DMS 273 treated with DMSO at 0.1 percent for 48 hours (cell line): ENCODE results near the gene EPS8.
"Not testable (repeated sequence)": the region's sequence is repeated elsewhere in the genome, so short reads cannot be mapped to it uniquely, and the experiment has no call there.

ENCODE experiments used
- DNase-seq: peaks from one replicate; lab custom pipeline; 2025; lab: John Stamatoyannopoulos, UW

Gene EPS8

DNA sequence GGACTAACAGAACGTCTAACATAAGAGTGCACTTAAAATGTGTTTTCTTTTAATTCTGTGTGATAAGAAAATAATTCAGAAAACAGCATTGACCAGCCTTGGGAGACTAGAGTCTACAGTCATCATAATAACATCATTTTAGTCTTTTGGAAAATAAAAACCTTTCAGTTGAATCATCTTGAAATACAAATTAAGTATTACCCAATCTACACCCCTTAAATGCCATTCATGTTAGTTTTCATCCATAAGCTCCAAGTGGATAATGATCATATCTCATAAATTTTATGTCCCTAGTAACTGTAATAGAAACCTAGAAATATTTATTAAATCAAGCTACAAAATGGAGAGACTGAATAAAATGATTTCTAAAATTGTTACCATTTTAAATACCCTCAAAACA is 32.4 kb downstream of the EPS8 start:
- DNase-seq: no peak

DNA sequence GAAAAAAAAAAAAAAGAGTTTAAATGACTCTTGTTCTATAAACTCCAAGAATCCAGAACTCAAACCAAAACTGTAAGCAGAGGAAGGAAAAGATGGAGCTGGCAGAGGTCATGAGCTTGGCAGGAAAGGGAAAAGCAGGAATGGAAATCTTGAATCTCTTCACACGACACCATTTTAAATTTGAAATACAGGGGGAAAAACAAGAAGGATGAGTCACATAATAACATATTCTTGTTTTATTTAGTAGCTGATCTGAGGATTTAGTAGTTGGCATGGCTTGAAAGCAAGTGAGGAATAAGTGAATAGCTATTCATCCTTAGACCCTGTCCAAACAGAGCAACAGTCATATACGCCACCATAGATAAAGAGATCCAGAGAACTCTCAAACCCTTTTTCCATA is 35.0 kb downstream of the EPS8 start:
- DNase-seq: no peak

DNA sequence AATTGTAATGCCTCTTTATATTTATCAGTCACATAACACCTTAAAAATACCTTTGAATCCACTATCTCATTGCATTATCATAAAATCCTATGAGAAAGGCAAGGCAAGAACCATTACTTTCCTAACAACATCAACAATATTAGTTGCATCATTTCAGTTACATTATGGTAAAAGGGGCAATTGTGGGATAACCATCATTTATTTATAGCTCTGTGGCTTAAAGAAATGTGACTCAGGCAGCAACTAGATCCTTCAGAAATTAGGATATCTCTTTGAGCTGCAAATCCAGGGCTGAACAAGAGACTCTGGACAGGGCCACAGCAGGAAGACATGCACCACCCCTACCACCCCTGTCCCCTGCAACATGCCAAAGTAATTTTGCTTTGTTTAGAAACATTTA is 36.4 kb downstream of the EPS8 start:
- no peak for DNase-seq

DNA sequence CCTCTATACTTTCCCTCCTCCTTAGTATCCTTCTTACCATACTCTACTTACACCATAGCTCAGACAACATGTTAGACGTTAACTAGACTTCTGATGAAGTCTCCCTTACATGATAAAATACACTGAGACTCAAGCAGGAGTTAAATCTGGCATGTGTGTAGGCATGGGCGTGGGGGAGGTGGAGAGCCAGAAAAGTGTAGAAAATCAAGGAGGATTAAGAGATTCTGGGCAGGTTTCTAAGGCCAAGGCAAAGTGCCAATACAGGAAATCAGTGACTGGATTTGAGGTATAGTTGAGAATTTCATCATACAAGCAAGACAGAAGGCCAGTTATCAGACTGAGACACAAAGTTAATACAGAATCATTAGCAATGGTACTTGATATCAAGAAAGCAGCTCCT is 37.4 kb downstream of the EPS8 start:
- no peak for DNase-seq

DNA sequence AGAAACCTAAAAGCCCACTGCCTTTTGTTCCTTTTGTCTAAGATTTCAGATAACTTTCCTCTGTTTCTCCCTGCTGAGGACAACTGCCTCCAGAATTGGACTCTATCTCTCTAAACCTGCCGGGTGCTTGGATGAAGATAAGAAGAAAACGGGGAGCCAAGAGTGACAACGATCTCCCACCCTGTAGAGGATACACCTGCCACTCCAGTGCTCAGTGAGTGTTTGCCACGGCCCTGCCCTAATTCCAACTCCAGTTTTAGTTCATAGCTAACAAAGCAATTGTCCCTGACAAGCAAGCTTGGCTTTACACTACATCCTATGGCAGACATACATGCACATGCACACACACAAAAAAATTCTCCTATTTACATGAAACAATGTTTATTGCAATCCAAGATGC is 39.3 kb downstream of the EPS8 start:
- DNase-seq: no peak

DNA sequence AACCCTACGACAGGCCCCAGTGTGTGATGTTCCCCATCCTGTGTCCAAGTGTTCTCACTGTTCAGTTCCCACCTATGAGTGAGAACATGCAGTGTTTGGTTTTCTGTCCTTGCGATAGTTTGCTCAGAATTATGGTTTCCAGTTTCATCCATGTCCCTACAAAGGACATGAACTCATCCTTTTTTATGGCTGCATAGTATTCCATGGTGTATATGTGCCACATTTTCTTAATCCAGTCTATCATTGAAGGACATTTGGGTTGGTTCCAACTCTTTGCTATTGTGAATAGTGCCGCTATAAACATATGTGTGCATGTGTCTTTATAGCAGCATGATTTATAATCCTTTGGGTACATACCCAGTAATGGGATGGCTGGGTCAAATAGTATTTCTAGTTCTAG is 47.3 kb downstream of the EPS8 start:
- not testable (repeated sequence) for DNase-seq

DNA sequence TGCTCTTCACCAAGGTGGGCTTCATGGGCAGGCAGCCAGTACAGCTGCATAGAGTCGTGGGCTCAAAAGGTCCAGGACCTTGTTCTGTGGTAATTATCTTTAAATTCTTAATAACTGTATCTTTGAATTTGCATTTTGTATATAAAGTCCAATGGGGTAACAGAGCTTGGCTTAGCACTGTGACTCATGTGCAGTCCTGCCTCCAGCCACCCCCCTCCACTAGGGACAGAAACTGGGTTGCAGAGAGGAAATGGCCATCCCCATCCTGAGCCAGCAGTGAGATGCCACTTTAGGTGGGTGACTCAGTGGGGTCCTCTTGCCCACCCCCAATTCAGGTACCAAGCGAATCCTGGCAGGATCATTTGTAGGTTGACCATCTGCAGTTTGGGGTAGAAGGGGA is 48.1 kb downstream of the EPS8 start:
- no peak for DNase-seq

DNA sequence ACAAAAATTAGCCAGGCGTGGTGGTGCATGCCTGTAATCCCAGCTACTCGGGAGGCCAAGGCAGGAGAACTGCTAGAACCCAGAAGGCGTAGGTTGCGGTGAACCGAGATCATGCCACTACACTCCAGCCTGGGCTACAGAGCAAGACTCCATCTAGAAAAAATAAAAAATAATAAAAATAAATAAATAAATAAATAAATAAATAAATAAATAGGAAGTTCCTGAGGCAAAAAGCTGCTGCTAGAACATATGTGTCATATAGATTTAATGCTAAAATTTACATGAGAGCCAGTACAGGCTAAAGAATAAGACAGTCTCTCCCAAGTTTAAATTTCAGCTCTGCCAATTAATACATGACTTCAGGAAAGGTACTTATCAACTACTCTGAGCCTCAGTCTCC is 48.8 kb downstream of the EPS8 start:
- DNase-seq: not testable (repeated sequence)

DNA sequence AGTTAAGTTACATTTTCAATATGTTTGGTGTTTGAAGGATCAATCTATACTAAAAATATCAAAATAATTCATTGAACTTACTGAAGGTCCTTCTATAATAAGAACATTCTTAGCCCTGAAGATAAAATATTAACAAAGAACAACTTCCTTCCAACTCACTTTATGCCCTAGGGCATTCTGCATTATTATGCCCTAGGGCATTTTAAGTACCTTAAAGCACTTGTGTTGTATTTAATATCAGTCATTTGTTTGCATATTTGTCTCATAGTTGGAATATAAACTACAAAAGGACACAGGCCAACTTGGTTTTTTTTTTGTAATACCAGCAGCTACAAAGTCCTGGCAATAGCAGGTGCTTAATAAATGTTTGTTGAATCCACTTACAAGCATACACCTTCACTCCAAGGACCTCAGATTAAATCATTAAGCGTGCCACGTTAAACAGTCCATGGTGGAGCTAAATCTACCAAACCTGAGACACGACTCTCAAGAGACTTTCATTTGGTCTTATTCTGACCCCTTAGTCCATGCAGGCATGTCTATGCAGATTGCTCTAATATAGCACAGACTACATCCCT is 50.7 kb downstream of the EPS8 start:
- DNase-seq: no peak

DNA sequence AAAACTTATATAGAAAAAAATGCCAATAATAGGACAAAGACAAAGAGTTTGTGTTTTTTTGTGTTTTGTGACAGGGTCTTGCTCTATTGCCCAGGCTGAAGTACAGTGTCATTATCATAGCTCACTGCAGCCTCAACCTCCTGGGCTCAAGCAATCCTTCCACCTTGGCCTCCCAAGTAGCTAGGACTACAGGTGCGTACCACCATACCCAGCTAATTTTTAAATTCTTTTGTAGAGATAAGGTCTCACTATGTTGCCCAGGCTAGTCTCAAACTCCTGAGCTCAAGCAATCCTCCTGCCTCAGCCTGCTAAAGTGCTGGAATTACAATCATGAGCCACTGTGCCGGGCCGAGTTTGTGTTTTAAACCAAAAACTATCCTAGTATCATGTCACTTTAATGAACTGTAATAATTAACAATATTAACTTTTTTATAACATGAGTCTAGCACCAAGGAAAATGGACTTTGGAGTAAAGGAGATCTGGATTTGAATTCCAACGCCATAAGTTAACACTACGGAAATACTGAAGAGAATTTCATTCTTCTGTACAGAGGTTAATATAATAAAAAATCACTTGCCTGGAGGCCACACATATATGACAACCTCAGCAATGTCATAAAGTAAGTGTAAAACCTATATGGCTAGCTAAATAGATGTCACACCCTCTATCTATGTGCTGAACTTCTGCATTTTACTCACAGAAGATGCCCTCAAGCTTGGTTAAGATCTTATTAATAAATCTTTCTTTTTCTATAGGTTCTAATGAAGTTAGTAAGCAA is 53.2 kb downstream of the EPS8 start:
- no peak for DNase-seq

DNA sequence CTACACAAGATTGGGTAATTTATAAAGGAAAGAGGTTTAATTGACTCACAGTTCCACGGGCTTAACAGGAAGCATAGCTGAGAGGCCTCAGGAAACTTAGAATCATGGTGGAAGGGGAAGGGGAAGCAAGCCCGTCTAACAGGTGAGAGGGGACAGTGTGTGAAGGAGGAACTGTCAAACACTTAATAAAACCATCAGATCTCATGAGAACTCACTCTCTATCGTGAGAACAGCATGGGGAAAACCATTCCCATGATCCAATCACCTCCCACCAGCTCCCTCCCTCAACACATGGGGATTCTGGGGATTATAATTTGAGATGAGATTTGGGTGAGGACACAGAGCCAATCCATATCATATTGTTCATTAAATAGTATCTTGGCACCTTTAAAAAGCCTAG is 56.1 kb downstream of the EPS8 start:
- no peak for DNase-seq

DNA sequence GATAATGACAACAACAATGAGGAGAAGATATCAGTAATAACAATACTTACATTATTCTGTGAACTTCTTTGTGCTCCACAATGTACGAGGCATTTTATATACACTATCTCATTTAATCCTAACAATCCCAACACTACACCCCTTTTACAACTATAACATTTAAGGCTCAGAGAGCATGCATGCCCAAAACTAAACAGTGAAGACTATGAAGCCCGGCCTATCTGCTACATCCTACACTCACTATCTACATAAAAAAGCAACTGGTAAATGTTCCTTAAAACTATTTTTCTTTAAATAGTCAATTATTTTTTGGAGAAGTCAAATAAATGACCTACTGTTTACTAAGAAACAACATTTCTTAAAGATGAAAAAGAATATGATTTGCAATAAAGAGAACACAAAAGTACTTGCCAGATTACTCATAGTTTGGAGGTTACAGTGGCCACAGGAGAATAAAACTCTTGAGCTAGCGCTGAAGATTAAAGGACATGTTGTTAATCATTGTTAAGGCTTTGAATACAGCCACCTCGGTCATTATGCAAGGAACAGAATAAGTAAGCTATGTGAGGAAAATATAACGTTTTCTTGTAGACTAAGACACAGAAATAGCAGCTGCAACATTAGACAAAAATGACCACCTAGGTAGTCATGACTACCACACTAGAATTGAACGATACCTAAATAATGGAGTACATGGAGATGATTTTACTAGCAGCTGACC is 56.7 kb downstream of the EPS8 start:
- DNase-seq: no peak

DNA sequence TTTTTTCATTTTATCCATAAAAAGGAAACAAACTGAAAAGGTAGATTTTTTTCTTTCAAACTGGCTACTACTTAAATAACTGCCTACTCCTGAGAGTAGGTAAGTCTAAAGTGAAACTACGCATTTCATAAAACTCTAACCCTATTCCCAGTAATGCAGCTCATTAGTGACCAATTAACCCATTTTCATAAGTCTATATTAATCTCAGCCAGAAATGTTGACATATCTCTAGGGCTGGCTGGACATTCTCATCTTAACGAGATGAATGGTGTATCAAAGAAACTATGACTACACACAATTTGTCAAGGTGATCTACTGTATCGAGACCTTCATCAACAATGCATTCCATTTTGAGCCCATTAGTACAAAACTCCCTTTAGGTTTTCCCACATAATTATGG is 57.2 kb downstream of the EPS8 start:
- no peak for DNase-seq

DNA sequence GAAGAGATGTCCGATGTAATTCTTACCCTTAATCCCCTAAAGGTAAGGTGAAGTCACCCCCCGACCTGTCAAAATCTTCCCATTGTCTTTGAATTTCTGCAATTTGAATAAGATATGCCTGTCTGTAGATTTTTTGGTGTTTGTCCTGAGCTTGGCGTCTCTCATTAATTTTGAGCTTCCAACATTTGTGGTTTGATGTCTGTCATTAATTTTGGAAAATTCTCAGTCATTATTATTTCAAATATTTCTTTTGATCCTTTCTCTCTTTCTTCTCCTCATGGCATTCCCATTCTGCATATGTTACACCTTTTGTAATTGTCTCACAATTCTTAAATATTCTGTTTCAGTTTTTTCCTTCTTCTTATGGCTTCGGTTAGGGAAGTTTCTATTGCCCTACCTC is 60.1 kb downstream of the EPS8 start:
- no peak for DNase-seq

DNA sequence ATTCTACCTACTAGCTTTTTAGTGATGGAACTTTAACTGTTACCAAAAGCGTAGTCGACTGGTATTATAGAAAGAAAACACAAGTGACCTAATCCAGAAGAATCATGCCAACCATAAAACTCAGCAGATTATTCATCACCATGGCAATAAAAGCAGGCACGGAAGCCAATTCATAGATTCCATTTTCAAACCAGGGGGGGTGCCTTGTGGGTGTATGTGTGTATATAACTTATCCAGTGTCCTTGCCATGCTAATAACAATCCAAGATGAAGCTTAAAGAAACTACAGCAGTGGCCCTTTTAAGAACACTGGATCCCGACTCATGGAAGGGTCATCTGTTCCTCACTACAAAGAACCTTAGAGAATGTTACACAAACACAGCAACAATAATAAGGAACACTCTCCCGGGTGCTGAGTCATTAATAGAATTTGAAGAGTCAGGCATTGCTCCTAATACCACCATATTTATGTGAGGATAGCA is 61.0 kb downstream of the EPS8 start:
- DNase-seq: no peak

DNA sequence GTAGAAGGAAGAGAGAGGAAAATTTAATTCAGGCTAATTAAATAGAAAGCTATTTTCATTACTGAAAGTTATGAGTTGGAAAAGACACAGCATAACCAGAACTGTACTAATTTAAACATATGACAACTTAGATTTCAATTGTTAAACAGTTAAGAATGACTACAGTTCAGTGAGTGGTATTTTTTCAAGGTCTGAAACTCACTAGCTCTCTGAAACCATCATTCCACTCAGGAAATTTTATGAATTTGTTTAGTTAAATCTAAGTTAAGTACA is 62.4 kb downstream of the EPS8 start:
- DNase-seq: no peak

DNA sequence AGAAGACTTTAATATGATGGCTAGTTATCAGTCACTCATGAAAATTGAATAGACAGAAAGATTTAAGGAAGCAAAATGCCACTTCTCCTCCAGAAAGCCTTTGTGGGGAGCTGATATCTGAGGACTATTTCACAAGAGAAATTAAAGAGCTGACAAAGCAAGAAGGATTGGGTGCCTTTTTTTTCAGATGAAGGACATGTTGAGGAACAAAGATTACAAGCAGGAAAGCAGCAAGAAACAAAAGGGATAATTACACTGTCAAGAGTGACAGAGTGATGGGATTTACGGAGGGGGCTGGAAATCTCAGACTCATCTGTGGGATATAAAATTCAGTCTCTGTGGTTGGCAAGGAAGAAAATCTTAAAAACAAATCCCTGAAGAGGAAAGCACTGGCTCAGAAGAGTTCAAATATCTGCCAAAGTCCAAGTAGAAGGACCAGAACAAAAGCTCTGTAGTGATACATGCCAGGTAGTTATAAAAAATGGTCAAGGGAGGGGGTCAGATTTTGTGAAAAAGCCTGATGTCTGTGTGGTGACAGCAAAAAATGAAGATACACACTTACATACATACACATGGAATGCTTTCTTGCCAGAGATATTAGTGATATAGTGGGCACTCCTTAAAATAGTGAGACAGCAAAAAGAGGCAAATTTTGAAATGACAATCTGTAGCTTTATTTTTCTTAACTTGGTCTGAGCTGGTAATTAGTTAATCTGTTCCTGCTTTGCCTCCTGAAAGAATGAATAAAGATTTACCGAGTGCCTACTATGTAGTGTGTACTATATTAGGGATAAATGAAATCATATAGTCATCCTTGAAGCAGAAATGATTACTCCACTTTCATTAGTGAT is 62.9 kb downstream of the EPS8 start:
- DNase-seq: no peak

DNA sequence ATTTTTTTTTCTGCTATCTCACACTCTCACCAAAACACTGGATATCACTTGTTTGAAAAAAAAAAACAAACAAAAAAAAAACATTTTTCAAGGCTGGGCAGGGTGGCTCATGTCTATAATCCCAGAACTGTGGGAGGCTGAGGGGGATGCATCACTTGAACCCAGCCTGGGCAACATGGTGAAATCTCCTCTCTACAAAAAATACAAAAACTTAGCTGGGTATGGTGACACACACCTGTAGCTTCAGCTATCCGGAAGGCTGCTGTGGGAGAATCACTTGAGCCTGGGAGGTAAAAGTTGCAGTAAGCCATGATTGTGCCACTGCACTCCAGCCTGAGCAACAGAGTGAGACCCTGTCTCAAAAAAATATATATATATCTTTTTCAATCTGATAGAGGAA is 66.2 kb downstream of the EPS8 start:
- no peak for DNase-seq

DNA sequence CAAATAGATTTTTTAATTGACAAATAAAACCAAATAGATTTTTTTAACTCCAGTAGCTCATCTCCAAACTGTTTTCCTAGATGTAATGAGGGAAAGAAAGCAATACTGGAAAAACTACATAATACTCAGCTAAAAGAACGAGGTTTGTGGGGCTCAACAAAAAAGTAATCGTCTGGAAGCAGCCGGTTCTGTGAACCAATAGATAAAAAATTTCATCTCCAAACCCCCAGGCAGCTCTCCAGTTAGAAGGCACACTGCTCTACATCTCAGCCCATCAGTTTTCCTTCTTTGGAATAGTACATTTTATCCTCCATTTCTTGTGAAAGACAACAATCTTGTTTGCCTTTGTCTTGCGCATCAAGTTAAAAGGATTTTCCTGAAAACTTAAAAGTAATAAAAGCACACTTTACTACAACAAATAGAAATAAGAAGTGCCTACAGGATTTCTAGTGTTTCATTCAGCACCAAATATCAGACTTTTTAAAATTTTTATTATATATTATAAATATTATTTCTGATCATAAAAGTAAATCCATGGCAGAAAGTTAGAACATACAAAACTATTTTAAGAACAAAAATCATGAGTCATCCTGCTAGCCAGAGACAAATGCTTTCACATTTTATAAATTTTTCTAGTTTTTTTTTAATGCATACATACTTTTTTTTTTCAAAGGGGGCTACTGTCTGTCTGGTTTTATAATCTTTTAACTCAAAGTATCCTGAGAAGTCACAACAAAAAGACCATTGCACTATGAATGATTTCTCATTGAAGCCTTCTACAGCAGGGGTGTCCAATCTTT is 67.7 kb downstream of the EPS8 start:
- DNase-seq: no peak

DNA sequence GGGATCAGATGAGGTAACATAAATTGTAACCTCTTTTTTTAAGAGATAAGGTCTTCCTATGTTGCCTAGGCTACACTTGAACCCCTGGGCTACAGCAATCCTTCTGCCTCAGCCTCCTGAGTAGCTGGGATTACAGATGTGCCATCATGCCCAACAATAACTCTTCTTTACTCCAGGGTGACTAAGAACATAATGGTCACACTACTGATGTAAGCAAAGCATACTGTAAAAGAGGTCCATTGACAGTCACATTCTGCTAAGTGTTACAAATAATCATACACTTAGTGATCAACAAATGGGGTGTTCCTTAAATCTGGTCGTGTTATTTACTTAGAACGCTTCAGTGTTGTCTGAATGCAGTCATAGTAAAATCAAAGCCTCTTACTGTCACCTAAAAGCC is 68.9 kb downstream of the EPS8 start:
- no peak for DNase-seq

DNA sequence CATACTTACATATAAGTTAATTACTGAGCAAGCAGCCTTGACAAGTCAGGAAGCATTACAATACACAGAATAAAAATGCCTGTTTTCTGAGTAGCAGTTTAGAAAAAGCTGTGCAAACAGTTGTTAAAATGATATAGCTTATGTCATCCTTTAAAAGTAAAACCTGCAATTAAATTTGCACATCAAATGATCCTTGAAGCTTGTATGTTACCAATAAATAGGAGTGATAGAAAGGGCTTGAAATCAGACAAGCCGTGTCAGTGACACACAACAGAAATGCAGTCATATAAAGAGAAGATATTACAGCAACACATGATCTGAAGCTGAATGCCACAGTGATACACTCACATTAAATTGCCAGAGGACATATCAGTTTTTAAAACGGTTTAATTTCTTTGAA is 70.0 kb downstream of the EPS8 start:
- DNase-seq: no peak
